Measurements from ENCODE around the gene PPL. TPM values are rescaled to one million over a fixed set of nuclear protein-coding genes. Genes with fewer than 3 reads are reported as not detected.
A peak's percentile ranks its signal among the peaks of the same experiment; 100 is the strongest.

PPL gene, protein sequence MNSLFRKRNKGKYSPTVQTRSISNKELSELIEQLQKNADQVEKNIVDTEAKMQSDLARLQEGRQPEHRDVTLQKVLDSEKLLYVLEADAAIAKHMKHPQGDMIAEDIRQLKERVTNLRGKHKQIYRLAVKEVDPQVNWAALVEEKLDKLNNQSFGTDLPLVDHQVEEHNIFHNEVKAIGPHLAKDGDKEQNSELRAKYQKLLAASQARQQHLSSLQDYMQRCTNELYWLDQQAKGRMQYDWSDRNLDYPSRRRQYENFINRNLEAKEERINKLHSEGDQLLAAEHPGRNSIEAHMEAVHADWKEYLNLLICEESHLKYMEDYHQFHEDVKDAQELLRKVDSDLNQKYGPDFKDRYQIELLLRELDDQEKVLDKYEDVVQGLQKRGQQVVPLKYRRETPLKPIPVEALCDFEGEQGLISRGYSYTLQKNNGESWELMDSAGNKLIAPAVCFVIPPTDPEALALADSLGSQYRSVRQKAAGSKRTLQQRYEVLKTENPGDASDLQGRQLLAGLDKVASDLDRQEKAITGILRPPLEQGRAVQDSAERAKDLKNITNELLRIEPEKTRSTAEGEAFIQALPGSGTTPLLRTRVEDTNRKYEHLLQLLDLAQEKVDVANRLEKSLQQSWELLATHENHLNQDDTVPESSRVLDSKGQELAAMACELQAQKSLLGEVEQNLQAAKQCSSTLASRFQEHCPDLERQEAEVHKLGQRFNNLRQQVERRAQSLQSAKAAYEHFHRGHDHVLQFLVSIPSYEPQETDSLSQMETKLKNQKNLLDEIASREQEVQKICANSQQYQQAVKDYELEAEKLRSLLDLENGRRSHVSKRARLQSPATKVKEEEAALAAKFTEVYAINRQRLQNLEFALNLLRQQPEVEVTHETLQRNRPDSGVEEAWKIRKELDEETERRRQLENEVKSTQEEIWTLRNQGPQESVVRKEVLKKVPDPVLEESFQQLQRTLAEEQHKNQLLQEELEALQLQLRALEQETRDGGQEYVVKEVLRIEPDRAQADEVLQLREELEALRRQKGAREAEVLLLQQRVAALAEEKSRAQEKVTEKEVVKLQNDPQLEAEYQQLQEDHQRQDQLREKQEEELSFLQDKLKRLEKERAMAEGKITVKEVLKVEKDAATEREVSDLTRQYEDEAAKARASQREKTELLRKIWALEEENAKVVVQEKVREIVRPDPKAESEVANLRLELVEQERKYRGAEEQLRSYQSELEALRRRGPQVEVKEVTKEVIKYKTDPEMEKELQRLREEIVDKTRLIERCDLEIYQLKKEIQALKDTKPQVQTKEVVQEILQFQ (N-terminal part only)
- total RNA-seq (not detected), polyA plus RNA-seq (under 1 TPM in 1 of 2 donors, not detected in 1; 0.39 TPM)

DNA sequence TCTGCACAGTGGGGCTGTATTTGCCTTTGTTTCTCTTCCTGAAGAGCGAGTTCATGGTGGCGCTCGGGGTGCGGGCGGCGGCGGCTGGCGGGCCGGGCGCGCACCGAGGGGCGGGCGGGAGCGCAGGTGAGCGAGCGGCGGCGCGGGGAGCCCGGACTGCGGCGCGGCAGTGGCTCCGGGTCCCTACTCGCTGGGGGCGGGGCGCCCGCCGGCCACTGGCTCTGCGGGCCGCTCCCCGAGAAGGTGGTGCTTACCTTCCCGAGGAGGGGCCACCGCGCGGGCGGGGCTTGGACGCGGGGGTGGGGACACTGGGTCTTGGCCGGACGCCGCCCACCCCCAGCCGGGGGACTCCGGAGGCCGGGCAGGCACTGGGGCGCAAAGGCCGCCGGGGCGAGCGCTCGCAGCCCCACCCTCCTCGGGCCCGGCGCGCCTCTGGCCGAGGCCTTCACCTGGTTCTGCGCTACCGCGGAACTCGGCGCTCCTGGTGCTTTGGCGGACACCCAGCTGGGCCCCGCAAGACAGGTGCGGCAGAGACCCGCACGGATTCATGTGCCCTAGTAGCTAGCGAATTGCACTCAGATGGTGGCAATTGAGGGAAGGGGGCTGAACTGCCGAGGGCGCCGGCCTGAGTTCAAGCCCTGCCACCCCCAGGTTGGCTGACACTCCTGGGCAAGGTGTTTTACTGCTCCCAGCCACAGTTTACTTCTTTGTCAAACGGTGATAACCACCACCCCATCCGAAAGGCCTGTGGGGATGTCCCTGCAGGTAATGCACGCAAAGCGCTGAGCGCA is at the start of gene PPL:
TSS of gene PPL (minus strand) at position 158 of the 791 bp plus-strand sequence. CDS start at position 55, 103 bp downstream.
- peaks cover 24 to 29% of the 10 kb centered on the region in 2 donors for H3K27me3 Mint-ChIP-seq

DNA sequence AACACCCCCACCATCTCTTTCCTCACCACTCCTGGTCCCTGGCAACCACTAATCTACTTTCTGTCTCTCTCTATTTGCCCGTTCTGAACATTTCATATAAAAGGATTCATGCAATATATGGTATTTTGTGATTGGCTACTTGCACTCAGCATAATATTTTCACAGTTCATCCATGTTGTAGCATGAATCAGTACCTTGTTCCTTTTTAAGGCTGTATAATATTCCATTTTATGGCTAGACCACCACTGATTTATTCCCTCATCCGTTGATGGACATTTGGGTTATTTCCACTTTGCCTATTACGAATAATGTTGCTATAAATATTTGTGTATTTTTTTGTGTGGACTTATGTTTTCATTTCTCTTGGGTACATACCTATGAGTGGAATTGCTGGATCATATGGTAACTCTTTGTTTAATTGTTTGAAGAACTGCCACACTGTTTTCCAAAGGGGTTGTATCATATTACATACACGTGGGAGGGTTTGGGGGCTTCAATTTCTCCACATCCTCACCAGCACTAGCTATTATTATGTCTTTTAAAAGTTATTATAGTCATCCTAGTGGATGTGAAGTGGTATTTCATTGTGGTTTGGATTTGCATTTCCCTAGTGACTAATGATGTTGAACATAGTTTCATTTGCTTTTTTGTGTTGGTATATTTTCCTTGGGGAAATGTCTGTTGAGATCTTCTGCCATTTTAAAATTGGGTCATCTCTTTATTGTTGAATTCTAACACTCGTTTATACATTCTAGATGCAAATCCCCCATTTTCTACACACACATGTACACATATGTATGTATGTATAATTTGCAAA is 47.4 kb upstream of the PPL start:
- H3K27me3 ChIP-seq (ENCODE audit: insufficient read depth, low read length), result peaks cover 5% of the 10 kb centered on the region
- ChIA-PET CTCF (ENCODE audit: partially characterized antibody) (no interaction called here), POLR2A (ENCODE audit: partially characterized antibody) (no interaction called here)
- Mint-ChIP-seq H3K27me3 (peaks cover 12 to 19% of the 10 kb centered on the region in 2 donors), H3K36me3 (no peaks in the 10 kb centered on the region), H3K4me1 (peaks cover 0 to 10% (median 4%) of the 10 kb centered on the region in 4 donors), H3K4me3 (no peak overlapping the region), H3K27ac (peak overlapping the region in 1 of 7 donors; percentile 9), H3K9me3 (peaks cover 0 to 7% (median 0%) of the 10 kb centered on the region in 8 donors)
- no peak overlapping the region for H3K27ac ChIP-seq (ENCODE audit: low read depth, low read length)
- no peaks in the 10 kb centered on the region for H3K9me3 ChIP-seq (ENCODE audit: control insufficient read depth in 1 of 2, low read length in 2 of 2)
- no peaks in the 10 kb centered on the region for H3K36me3 ChIP-seq (ENCODE audit: insufficient read depth, low read length)
- no peak overlapping the region for H3K4me3 ChIP-seq (ENCODE audit: low read length in 2 of 2)
- intact Hi-C loops (cut with micrococcal nuclease), result no loop called here
- DNase-seq, result no peak
- H3K4me1 ChIP-seq (ENCODE audit: insufficient read depth, low read length), result peaks cover 7% of the 10 kb centered on the region

More for the DNA sequence above, at the start of gene PPL:
- Histone ChIP-seq H3K27ac (ENCODE audit: low read depth, low read length) (no peak within 1 kb of the TSS), H3K9me3 (ENCODE audit: control insufficient read depth in 1 of 2, low read length in 2 of 2) (no peaks in the 10 kb centered on the region), H3K4me3 (ENCODE audit: low read length in 2 of 2) (no peak within 1 kb of the TSS), H3K4me1 (ENCODE audit: insufficient read depth, low read length) (peaks cover 13% of the 10 kb centered on the region), H3K36me3 (ENCODE audit: insufficient read depth, low read length) (no peaks in the 10 kb centered on the region), H3K27me3 (ENCODE audit: insufficient read depth, low read length) (peaks cover 16% of the 10 kb centered on the region)
- Mint-ChIP-seq H3K9me3 (no peaks in the 10 kb centered on the region), H3K27ac (no peak within 1 kb of the TSS), H3K36me3 (no peaks in the 10 kb centered on the region), H3K4me1 (peaks cover 1 to 11% (median 7%) of the 10 kb centered on the region in 4 donors), H3K4me3 (peak within 1 kb of the TSS; percentile 45 to 77 (median 61))
- POLR2A ChIA-PET (ENCODE audit: partially characterized antibody), result interaction anchor here (0.5 kb wide), 1 partner anchor 491 kb away, joined by 5 read pairs; no protein-coding TSS in a partner anchor
- CTCF ChIA-PET (ENCODE audit: partially characterized antibody), result no interaction called here
- intact Hi-C loops (cut with micrococcal nuclease), result no loop called here
- DNase-seq, result no peak

DNA sequence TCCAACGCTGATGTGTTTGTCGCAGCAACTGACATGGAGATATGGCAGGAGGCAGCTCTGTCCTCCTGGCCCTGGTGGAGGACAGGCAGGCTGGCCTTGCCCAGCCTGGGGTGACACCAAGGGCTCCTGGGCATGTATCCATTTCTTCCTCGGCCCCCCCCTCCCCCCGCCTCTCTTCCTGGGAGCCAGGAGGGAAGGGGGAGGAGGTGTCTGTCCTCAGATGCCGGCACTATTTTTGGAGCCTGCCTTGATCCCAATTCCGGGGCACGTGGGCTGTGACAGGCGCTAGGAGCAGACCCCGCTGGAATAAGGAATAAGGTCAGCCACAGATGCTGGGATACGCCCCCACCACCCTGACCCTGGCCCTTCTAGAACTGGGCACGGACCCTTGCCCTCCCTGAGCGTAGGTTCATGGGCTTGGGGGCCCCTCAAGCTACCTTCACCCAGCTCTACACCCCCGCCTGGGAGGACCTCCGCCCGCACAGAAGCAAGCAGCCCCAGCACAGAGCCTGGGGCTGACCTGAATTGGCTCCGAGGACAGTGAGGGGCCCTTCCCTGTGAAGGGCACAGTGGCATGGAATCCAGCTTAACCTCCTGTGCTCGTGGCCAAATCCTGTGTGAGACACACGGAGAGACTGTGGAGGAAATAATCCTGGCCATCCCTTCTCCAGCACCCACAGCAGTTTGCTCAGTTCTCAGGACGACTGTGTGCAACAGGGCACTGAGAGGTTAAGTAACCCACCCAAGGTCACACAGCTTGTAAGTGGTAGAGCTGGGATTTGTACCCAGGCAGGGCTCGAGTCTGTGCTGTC is 45.3 kb upstream of the PPL start:
- no peaks in the 10 kb centered on the region for H3K4me1 Mint-ChIP-seq
- H3K36me3 ChIP-seq (ENCODE audit: insufficient read depth, low read length), result no peaks in the 10 kb centered on the region
- H3K4me3 Mint-ChIP-seq, result no peak overlapping the region
- no peak overlapping the region for H3K27ac ChIP-seq (ENCODE audit: low read depth, low read length)
- intact Hi-C loops (cut with micrococcal nuclease), result no loop called here
- H3K4me3 ChIP-seq (ENCODE audit: low read length in 2 of 2), result no peak overlapping the region
- no peak for DNase-seq
- H3K9me3 Mint-ChIP-seq, result peaks cover 0 to 7% (median 0%) of the 10 kb centered on the region in 8 donors
- ChIA-PET POLR2A (ENCODE audit: partially characterized antibody) (interaction anchor here (0.6 kb wide), 1 partner anchor 579 kb away, joined by 3 read pairs; no protein-coding TSS in a partner anchor), CTCF (ENCODE audit: partially characterized antibody) (no interaction called here)
- H3K27me3 Mint-ChIP-seq, result peaks cover 6 to 14% of the 10 kb centered on the region in 2 donors
- no peaks in the 10 kb centered on the region for H3K9me3 ChIP-seq (ENCODE audit: control insufficient read depth in 1 of 2, low read length in 2 of 2)
- H3K27ac Mint-ChIP-seq, result no peak overlapping the region
- H3K27me3 ChIP-seq (ENCODE audit: insufficient read depth, low read length), result no peaks in the 10 kb centered on the region
- no peaks in the 10 kb centered on the region for H3K36me3 Mint-ChIP-seq
- no peaks in the 10 kb centered on the region for H3K4me1 ChIP-seq (ENCODE audit: insufficient read depth, low read length)

DNA sequence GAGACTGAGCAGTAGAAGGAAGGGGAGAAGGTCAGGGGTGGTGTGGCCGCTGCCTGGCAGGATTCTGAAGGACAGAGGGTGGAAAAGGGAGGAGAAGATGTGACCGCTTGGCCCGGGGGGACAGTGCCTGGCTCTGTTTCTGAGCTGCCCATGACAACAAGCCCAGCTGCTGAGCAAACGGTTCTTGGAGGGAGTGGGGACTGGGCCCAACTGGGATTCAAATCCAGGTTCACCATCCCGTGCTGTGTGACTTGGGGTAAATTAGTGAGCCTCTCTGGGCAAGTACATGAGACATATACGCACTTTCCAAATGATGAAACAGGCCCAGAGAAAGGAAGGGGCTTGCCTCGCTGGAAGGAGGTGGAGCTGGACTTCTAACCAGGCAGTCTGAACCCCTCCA is 44.5 kb upstream of the PPL start:
- ChIA-PET CTCF (ENCODE audit: partially characterized antibody) (no interaction called here), POLR2A (ENCODE audit: partially characterized antibody) (no interaction called here)
- Histone ChIP-seq H3K4me1 (ENCODE audit: insufficient read depth, low read length) (no peaks in the 10 kb centered on the region), H3K27me3 (ENCODE audit: insufficient read depth, low read length) (no peaks in the 10 kb centered on the region), H3K4me3 (ENCODE audit: low read length in 2 of 2) (no peak overlapping the region), H3K36me3 (ENCODE audit: insufficient read depth, low read length) (no peaks in the 10 kb centered on the region), H3K27ac (ENCODE audit: low read depth, low read length) (no peak overlapping the region), H3K9me3 (ENCODE audit: control insufficient read depth in 1 of 2, low read length in 2 of 2) (no peaks in the 10 kb centered on the region)
- H3K36me3 Mint-ChIP-seq, result no peaks in the 10 kb centered on the region
- no peak overlapping the region for H3K27ac Mint-ChIP-seq
- H3K4me3 Mint-ChIP-seq, result no peak overlapping the region
- no peaks in the 10 kb centered on the region for H3K4me1 Mint-ChIP-seq
- no peak for DNase-seq
- peaks cover 5 to 11% of the 10 kb centered on the region in 2 donors for H3K27me3 Mint-ChIP-seq
- intact Hi-C loops (cut with micrococcal nuclease), result no loop called here
- peaks cover 0 to 7% (median 0%) of the 10 kb centered on the region in 8 donors for H3K9me3 Mint-ChIP-seq

DNA sequence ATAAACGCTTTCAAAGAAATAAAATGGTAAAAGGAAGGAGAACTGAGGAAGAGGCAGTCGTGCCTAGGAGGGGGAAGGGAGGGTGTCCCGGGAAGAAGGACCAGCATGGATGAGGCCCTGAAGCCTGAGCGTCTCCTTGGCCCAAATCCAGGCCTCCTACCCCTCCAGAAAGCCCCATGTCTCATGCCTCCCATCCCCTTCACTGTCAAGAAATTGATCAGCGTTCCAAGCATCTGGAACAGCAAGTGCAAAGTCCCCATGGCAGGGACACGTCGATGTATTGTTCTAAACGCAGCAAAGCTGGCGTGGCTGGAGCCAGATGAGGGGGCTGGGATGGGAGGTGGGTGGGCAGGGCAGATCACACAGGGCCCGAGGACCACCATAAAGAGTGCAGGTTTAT is 43.7 kb upstream of the PPL start:
- DNase-seq, result no peak
- Histone ChIP-seq H3K9me3 (ENCODE audit: control insufficient read depth in 1 of 2, low read length in 2 of 2) (no peaks in the 10 kb centered on the region), H3K27ac (ENCODE audit: low read depth, low read length) (no peak overlapping the region), H3K4me3 (ENCODE audit: low read length in 2 of 2) (no peak overlapping the region), H3K27me3 (ENCODE audit: insufficient read depth, low read length) (no peaks in the 10 kb centered on the region), H3K36me3 (ENCODE audit: insufficient read depth, low read length) (no peaks in the 10 kb centered on the region), H3K4me1 (ENCODE audit: insufficient read depth, low read length) (no peaks in the 10 kb centered on the region)
- no peaks in the 10 kb centered on the region for H3K4me1 Mint-ChIP-seq
- peaks cover 0 to 8% (median 1%) of the 10 kb centered on the region in 8 donors for H3K9me3 Mint-ChIP-seq
- CTCF ChIA-PET (ENCODE audit: partially characterized antibody), result no interaction called here
- peaks cover 0 to 1% of the 10 kb centered on the region in 2 donors for H3K36me3 Mint-ChIP-seq
- H3K27me3 Mint-ChIP-seq, result peaks cover 5 to 9% of the 10 kb centered on the region in 2 donors
- no peak overlapping the region for H3K27ac Mint-ChIP-seq
- no peak overlapping the region for H3K4me3 Mint-ChIP-seq
- intact Hi-C loops (cut with micrococcal nuclease), result no loop called here
- POLR2A ChIA-PET (ENCODE audit: partially characterized antibody), result no interaction called here
